HL-60 (cell line): ENCODE data around the gene DYNC2LI1.

Experiments
- CTCF ChIP-seq: IDR thresholded peaks from one replicate; pipeline ENCODE4 v1.5.1; 2011; ENCODE audit warnings: low read length, control low read depth, inconsistent platforms; ENCODE audit not compliant: insufficient read depth
- GABPA ChIP-seq: IDR thresholded peaks from 2 replicates; pipeline ENCODE4 v1.6.1; 2012; ENCODE audit warnings: low read depth
- POLR2AphosphoS5 ChIP-seq: IDR thresholded peaks from 2 replicates; pipeline ENCODE4 v1.6.1; 2012; ENCODE audit warnings: low read depth
- REST ChIP-seq: IDR thresholded peaks from 2 replicates; pipeline ENCODE4 v1.6.1; 2012; ENCODE audit warnings: low read depth; ENCODE audit not compliant: insufficient replicate concordance
- SPI1 ChIP-seq: IDR thresholded peaks from 2 replicates; pipeline ENCODE4 v1.6.1; 2012; ENCODE audit warnings: low read depth, mild to moderate bottlenecking, borderline replicate concordance

GRCh38 chr2:43763091-43763490, 10.7 kb upstream of the DYNC2LI1 start:
- TF ChIP-seq CTCF (no peak), SPI1 (no peak), POLR2AphosphoS5 (no peak), REST (no peak), GABPA (no peak)
